Measurements from ENCODE around the gene DIP2C. TPM values are rescaled to one million over a fixed set of nuclear protein-coding genes. Genes with fewer than 3 reads are reported as not detected.

Gene DIP2C
- total RNA-seq, 1 experiment from 2014 or later = 11.0 TPM

GRCh38 chr10:499991-500390, 189.5 kb downstream of the DIP2C start (continued):
- TF ChIP-seq AR (CRISPR knock-in tag; IDR thresholded peaks at IDR 0.05) (no peak), CREB1 (CRISPR knock-in tag; IDR thresholded peaks at IDR 0.05) (no peak), ZNF263 (CRISPR knock-in tag; IDR thresholded peaks at IDR 0.05; ENCODE audit: low read depth) (no peak), MLX (CRISPR knock-in tag; IDR thresholded peaks at IDR 0.05) (no peak), CDX4 (CRISPR knock-in tag; IDR thresholded peaks at IDR 0.05; ENCODE audit: borderline replicate concordance) (no peak), NR3C1 (CRISPR knock-in tag; conservative IDR thresholded peaks at IDR 0.05; ENCODE audit: low read depth) (no peak), GABPB1 (CRISPR knock-in tag; IDR thresholded peaks at IDR 0.05) (no peak), ZNF512 (CRISPR knock-in tag; IDR thresholded peaks at IDR 0.05; ENCODE audit: borderline replicate concordance) (no peak), ZNF219 (CRISPR knock-in tag; IDR thresholded peaks at IDR 0.05; ENCODE audit: borderline replicate concordance) (no peak), ESRRA (CRISPR knock-in tag; IDR thresholded peaks at IDR 0.05; ENCODE audit: borderline replicate concordance) (no peak)

GRCh38 chr10:498760-499435, 190.6 kb downstream of the DIP2C start:
- Mint-ChIP-seq H3K4me3 (no peak overlapping the region), H3K9me3 (no peaks in the 10 kb centered on the region), H3K27ac (no peak overlapping the region), H3K27me3 (ENCODE audit: low read depth) (peaks cover 35% of the 10 kb centered on the region), H3K36me3 (no peaks in the 10 kb centered on the region), H3K4me1 (peaks cover 11% of the 10 kb centered on the region)
- CTCF ChIA-PET = interaction anchor here (0.6 to 1.3 kb wide), 3 partner anchors 12 to 269 kb away, joined by 3 read pairs; no protein-coding TSS in a partner anchor
- POLR2A ChIA-PET = no interaction called here
- DNase-seq (ENCODE audit: low spot score) (no peak), ATAC-seq (no peak; the same call in 1 of the 2 replicates)
- TF ChIP-seq ATF3 (CRISPR knock-in tag; conservative IDR thresholded peaks at IDR 0.05) (no peak), FOXJ3 (CRISPR knock-in tag; IDR thresholded peaks at IDR 0.05; ENCODE audit: borderline replicate concordance) (no peak), ZNF219 (CRISPR knock-in tag; IDR thresholded peaks at IDR 0.05; ENCODE audit: borderline replicate concordance) (no peak), KAT7 (CRISPR knock-in tag; IDR thresholded peaks at IDR 0.05; ENCODE audit: borderline replicate concordance) (no peak), STAT6 (CRISPR knock-in tag; conservative IDR thresholded peaks at IDR 0.05; ENCODE audit: low read depth) (no peak), ZNF281 (CRISPR knock-in tag; IDR thresholded peaks at IDR 0.05) (no peak), CBFB (CRISPR knock-in tag; IDR thresholded peaks at IDR 0.05; ENCODE audit: low read depth) (no peak), EMX1 (CRISPR knock-in tag; IDR thresholded peaks at IDR 0.05) (no peak), RORB (CRISPR knock-in tag; IDR thresholded peaks at IDR 0.05) (no peak), NFE2L1 (CRISPR knock-in tag; IDR thresholded peaks at IDR 0.05) (no peak), ERG (CRISPR knock-in tag; IDR thresholded peaks at IDR 0.05) (no peak), MYBL2 (CRISPR knock-in tag; IDR thresholded peaks at IDR 0.05) (no peak), TEAD4 (CRISPR knock-in tag; IDR thresholded peaks at IDR 0.05) (no peak), ZNF263 (CRISPR knock-in tag; IDR thresholded peaks at IDR 0.05; ENCODE audit: low read depth) (no peak)

Data from WTC11 (cell line).